Measurements from ENCODE around the gene GAREM1.

GAREM1 gene

DNA sequence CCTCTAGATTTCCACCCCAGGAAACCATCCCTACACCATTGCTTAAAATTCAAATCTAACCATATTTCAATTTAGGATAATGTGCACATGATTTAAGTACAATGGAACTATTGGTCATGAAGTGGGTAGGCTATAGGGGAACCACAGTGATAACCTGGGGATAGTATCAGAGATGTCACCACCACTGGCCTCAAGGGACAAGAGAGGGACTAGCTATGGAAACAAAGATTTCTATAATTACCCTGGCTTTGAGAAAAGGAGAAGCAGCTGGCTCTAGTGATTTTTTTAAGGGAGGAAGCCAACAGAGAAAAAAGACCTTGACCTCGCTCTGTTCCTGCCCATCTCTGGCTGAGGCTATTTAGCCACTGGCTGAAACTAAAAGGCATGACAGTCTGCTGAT, 148.9 kb downstream of the GAREM1 start:
- TF ChIP-seq, protein P1, sequence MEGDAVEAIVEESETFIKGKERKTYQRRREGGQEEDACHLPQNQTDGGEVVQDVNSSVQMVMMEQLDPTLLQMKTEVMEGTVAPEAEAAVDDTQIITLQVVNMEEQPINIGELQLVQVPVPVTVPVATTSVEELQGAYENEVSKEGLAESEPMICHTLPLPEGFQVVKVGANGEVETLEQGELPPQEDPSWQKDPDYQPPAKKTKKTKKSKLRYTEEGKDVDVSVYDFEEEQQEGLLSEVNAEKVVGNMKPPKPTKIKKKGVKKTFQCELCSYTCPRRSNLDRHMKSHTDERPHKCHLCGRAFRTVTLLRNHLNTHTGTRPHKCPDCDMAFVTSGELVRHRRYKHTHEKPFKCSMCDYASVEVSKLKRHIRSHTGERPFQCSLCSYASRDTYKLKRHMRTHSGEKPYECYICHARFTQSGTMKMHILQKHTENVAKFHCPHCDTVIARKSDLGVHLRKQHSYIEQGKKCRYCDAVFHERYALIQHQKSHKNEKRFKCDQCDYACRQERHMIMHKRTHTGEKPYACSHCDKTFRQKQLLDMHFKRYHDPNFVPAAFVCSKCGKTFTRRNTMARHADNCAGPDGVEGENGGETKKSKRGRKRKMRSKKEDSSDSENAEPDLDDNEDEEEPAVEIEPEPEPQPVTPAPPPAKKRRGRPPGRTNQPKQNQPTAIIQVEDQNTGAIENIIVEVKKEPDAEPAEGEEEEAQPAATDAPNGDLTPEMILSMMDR (conservative IDR thresholded peaks at IDR 0.05; ENCODE audit: low read depth, low read length): no peak
- no peak overlapping the region for H3K4me3 ChIP-seq (ENCODE audit: low read depth, low read length)
- no peak for DNase-seq (ENCODE audit: low read depth)

GRCh38 chr18:32319084-32319483, 151.6 kb downstream of the GAREM1 start:
- DNase-seq (ENCODE audit: low read depth): no peak
- no peak overlapping the region for H3K4me3 ChIP-seq (ENCODE audit: low read depth, low read length)
- TF ChIP-seq, protein P1 (conservative IDR thresholded peaks at IDR 0.05; ENCODE audit: low read depth, low read length): no peak

- H3K4me3 ChIP-seq (ENCODE audit: low read depth, low read length): no peak overlapping the region
- no peak for DNase-seq (ENCODE audit: low read depth)
- TF ChIP-seq, protein P1 (conservative IDR thresholded peaks at IDR 0.05; ENCODE audit: low read depth, low read length): no peak
These were observed 152.1 kb downstream of the GAREM1 start for GRCh38 chr18:32318581-32318980.

DNA sequence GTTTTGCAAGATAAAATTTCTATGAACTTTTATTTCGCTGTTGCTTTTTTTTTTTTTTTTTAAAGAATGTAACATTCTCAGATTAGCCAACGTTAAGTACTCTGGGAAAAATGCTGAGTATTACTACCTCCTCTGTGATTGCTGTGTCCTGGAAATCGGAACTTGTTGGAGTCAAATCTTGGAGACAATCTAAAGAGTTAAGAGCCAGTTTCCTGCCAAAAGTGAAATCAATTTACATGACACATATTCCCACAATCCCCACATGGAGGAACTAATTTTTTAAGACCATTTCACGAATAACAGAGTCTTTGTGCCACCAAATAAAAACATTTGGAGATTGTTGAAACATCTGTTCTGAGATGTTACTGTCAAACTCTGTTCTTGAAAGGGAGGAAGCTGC, 153.0 kb downstream of the GAREM1 start:
- no peak overlapping the region for H3K4me3 ChIP-seq (ENCODE audit: low read depth, low read length)
- DNase-seq (ENCODE audit: low read depth): peak; percentile 81
- TF ChIP-seq, protein P1 (conservative IDR thresholded peaks at IDR 0.05; ENCODE audit: low read depth, low read length): no peak

DNA sequence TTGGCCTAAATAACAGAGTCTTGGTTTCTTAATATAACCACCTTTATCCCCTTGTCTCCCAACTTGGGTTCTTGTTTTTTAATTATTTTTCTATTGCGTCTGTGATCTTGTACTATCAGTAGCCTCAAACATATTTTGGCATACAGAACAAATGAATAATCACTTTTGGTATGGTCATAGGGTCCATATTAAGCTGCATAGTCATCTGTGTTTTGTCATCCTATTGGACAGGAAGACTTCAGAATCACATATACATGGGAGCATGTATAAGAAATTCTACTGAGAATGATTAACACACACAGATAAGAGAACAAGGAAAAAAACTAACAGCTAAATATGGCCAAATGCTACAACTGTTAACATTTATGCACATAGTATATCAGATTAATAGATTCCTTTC, 154.8 kb downstream of the GAREM1 start:
- TF ChIP-seq, protein P1 (conservative IDR thresholded peaks at IDR 0.05; ENCODE audit: low read depth, low read length): no peak
- peak; percentile 62 for DNase-seq (ENCODE audit: low read depth)
- H3K4me3 ChIP-seq (ENCODE audit: low read depth, low read length): no peak overlapping the region

- no peak for DNase-seq (ENCODE audit: low read depth)
- H3K4me3 ChIP-seq (ENCODE audit: low read depth, low read length): no peak overlapping the region
- TF ChIP-seq, protein P1 (conservative IDR thresholded peaks at IDR 0.05; ENCODE audit: low read depth, low read length): no peak
These were observed 159.9 kb downstream of the GAREM1 start for GRCh38 chr18:32310774-32311173.

GRCh38 chr18:32310101-32310500, 160.6 kb downstream of the GAREM1 start:
- no peak overlapping the region for H3K4me3 ChIP-seq (ENCODE audit: low read depth, low read length)
- DNase-seq (ENCODE audit: low read depth): peak; percentile 76
- TF ChIP-seq, protein P1 (conservative IDR thresholded peaks at IDR 0.05; ENCODE audit: low read depth, low read length): no peak

Measured in choroid plexus epithelial cell (primary cell).